NCI-H526 (cell line): ENCODE measurements around the gene CNR2.
"Not testable (repeated sequence)": the region's sequence is repeated elsewhere in the genome, so short reads cannot be mapped to it uniquely, and the experiment has no call there.

Experiments used
- DNase-seq, 2 experiments: peaks; one replicate each; lab custom pipeline; 2025; lab: John Stamatoyannopoulos, UW

CNR2 gene

DNA sequence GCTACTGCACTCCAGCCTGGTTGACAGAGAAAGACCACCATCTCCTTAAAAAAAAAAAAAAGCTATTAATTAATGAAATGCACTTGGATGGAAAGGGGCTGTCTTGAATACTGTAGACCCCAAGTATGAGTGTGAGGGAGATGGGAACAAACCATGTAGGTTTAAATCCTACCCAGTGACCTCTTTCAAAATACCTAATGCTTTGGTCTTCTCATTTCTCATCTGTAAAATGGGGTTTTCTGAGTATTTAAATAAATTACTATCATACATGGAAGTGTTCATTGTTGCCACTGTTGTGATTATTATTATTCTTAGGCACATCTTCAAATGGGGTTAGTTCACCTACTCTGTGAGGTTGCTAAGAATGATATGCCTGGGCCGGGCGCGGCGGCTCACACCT, 27.9 kb downstream of the CNR2 start:
- DNase-seq: no peak

DNA sequence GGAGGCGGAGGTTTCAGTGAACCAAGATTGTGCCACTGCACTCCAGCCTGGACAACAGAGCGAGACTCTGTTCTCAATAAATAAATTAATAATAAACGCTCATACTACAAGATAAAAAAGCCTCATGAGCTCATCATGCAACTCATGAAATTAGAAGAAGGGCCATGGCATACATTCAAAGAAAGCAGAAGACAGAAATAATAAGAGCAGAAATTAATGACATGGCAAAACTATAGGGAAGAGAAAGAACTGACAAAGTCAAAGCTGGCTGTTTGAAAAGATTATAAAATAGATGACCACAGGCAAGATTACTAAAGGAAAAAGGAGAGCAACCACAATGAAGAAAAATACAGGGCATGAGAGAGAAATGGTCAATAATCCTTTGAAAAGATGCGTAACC, 30.4 kb downstream of the CNR2 start:
- no peak for DNase-seq

DNA sequence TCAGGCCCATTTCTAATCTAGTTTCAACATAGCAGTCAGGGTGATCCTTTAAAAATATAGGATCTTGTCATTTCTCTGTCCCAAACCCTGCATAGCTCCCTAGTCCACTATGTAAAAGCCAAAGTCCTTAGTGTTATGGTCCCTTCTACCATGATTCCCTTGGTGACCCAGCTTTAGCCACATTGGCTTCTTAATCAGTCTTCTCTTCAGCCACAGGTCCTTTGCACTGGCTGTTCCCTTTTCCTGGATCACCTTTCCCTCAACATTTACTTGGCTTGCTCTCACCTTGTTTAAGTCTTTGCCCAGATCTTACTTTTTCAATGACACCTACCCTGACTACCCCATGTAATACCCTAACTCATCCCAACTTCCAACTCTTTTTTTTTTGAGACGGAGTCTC, 33.4 kb downstream of the CNR2 start:
- DNase-seq: no peak

DNA sequence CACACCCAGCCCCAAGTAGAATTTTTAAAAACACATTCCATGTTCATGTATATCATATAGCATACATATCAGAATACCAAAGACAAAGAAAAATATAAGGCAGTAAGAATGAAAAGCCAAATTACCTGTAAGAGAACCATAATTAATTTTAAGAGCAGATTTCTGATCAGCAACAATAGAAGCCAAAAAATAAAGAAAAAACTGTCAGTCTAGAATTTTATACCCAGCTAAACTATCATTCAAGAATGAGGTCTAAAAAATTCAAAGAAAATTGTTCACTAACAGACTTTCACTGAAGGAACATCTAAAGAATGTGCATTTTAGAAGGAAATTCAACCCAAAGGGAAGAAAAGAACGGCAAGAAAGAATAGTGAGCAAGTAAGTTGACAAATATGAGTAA, 34.5 kb downstream of the CNR2 start:
- DNase-seq: no peak

DNA sequence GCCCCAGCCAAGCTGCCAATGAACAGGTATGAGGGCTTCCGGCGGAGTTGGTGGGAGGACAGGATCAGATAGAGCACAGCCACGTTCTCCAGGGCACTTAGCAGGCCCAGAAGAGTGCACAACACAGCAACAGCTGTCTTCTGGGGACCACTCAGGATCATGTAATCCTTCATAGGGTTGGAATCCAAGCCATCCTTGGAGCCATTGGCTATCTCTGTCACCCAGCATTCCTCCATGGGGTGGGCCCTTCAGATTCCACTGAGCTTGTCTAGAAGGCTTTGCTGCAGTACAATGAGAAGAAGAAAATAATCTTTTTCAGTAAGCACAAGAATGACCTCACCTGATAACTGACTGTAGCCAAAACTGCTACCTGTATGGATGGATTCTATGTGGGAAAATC, 37.8 kb downstream of the CNR2 start:
- DNase-seq: no peak

DNA sequence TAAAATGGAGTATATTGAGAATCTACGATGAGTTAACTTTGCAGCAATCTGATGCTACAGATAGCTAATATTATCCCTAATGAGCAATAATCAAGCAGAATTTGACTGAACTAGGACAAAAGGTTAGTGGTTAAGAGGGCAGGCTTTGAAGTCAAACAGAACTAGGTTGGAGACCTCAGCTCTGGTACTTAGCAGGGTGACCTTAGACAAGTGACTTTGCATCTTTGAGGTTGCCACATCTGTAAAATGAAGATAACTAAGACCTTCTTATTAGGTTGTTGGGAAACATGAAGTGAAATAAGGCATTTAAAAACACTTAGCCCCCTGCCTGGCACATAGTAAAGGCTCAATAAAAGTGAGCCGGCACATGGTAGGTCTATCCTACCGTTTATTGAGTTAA, 40.7 kb downstream of the CNR2 start:
- DNase-seq: no peak

DNA sequence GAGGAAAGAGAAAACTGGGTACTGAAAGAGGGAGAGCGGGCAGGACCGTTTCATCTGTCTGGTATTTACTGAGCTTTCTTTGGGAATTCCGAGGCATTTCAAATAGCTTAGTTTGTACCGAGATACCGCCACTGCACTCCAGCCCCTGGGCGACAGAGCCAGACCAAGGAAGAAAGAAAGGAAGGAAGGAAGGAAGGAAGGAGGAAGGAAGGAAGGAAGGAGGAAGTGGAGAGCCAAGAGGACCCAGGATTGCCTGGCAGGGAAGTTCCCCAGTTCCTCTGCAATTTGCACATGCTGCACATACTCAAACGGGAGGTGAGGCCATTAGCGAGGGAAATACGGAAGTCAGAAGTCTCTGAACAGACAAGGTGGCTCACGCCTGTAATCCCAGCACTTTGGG, 44.1 kb downstream of the CNR2 start:
- DNase-seq: no peak

DNA sequence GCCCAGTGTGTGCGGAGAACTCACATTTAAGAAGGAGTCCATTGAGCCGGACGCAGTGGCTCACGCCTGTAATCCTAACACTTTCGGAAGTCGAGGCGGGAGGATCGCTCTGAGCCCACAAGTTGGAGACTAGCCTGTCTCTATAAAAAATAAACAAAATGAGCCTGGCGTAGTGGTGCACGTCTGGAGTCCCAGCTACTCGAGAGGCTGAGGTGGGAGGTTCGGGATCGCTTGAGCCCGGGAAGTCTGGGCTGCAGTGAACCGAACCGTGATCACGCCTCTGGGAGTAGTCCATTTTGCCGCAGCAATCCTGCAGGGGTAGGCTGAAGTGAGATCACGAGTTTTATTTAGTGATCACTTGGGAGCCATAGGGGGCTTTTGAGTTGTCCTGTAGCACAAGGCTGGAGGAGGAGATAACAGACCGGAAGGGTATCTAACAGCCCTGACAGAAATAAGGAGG, 44.6 kb downstream of the CNR2 start:
- DNase-seq: peak in 1 of 2 experiments; percentile 73

DNA sequence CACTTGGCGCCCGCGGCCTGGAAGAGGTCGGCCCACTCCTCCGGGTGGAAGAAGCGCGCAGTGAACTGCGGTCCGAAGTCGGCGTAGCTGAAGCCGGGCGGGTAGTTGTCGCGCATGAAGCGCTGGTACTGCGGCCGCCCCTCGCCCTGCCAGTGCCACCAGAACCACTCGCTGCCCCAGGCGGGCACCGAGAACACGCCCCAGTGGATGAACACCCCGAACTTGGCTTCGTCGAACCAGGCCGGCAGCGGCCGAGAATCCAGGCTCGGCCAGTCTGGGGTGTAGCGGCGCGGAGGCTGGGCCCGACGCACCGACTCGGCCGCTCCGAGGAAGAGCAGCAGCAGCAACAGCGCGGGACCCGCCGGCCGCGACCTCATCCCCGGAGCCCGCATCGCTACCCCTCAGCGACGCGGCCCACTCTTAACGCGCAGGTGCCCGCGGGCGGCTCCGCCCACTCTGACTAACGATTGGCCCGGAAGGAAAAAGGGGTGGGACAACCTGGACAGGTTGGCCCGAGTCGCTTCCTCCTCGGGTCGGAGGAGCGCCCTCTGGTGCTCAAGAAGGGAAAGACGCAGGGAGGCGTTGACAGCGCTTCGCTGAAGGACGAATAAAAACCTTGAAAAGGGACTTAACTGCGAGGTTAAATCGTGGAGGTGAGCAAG, 45.1 kb downstream of the CNR2 start, which contains the start of gene FUCA1:
Gene FUCA1, minus strand, starts transcription at position 396 of the 662 bp plus-strand sequence. Its CDS starts 4 bp downstream, at position 392.
- DNase-seq: peak; percentile 92 to 98

DNA sequence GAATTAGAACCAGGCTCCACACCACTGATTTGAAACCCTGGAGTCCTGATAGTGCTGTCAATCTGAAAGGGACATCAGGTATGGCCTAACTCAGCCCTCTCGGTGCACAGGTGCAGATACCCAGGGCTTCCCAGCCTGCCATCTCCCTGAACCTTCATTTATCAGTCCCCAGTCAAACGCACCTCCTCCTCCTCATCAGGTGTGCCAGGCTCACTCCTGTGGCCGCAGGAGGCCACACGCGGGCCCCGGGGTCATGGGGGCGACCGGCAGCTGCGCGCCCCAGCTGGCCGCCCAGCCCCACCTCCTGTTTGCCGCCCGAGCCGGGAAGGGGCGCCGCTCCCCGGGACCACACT, 45.6 kb downstream of the CNR2 start:
- peak in 1 of 2 experiments; percentile 49 for DNase-seq

DNA sequence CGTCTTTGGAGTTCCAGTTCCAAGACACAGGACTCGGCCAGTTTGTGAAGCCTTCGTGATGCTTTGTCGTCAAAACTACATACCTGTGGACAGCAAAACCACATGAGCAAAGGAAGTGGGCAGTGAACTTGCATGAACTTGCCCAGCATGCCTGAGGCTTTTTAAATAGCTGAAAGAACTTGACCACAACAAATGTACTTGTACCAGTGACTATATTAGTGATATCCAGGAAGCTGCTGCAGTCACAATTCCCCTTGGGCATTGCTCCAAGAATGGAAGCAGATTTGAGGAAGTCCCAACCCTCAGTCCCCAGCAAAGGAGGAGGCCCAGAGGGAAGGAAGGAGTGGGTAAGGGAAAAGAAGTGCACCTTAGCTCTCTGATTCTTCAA, 47.6 kb downstream of the CNR2 start:
- no peak for DNase-seq

DNA sequence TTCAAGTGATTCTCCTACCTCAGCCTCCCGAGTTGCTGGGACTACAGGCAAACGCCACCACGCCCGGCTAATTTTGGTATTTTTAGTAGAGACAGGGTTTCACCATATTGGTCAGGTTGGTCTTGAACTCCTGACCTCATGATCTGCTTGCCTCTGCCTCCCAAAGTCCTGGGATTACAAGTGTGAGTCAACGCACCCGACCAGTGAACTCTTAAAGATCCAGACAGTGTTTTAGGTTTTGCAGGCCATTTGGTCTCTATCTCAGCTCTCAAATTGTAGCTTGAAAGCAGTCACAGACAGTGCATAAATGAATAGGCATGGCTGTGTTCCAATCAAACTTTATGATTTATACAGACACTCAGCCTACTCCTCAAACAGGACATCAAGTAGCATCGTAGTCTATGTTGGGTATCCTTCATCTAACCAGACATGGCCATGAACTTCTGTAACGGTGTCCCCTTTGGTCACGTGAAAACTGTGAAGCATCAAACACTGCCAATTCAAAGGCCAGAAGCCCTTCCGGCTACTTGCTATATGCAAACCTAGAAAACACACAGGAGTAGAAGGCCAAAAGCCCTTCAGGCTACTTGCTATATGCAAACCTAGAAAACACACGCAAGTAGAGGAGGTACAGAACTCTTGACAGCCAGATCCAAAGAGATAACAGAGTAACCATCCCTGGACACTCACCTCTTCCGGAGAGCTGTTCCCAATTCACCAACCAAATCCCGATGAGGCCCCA, 48.2 kb downstream of the CNR2 start:
- no peak for DNase-seq

DNA sequence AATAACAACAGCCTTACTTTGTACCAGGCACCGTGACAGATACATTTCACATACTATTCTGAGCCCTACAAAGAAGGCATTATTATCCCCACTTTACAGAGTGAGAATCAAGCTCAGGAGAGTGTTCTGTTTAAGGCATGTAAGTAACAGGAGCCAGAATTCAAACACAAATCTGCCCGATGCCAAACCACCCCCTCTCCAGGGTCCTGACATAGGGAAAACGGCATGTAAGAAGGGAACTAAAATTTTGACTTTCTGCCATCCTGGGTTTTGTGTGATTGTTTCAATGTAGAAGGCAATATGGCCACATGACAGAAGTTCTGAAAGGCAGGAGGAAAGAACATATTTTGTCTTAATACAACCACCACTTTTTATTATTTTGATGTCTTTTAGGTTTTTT, 50.5 kb downstream of the CNR2 start:
- DNase-seq: no peak

DNA sequence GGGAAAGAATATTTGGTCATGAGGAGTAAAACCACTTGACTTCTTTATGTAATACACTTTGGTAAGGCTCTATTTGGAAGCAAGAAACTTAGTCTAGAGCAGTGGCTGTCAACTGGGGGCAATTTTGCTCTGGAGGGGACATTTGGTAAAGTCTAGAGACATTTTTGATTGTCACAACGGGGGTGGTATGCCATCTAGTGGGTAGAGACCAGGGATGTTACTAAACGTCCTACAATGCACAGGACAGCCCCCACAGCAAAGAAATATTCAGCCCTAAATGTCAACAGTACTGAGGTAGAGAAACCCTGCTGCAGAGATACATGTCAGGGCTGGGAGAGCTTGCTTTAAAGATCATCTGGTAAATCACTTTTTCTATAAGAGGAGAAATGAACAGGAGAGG, 58.6 kb downstream of the CNR2 start:
- peak in 1 of 2 experiments; percentile 16 for DNase-seq

DNA sequence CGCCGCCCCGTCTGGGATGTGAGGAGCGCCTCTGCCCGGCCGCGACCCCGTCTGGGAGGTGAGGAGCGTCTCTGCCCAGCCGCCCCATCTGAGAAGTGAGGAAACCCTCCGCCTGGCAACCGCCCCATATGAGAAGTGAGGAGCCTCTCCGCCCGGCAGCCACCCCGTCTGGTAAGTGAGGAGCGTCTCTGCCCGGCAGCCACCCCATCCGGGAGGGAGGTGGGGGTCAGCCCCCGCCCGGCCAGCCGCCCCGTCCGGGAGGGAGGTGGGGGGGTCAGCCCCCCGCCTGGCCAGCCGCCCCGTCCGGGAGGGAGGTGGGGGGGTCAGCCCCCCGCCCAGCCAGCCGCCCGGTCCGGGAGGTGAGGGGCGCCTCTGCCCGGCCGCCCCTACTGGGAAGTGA, 60.0 kb downstream of the CNR2 start:
- DNase-seq: not testable (repeated sequence)

DNA sequence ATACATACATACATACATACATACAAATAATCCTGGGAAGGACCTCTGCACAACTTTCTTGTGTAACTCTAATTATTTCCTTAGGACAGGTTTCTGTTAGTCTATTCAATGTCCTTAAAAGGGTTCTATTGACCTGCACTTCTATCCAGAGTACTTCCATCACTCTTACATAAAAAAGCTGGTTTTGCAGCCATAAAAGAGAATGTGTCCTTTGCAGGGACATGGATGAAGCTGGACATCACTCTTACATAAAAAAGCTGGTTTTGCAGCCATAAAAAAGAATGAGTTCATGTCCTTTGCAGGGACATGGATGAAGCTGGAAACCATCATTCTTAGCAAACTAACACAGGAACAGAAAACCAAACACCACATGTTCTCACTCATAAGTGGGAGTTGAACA, 61.8 kb downstream of the CNR2 start:
- not testable (repeated sequence) for DNase-seq

DNA sequence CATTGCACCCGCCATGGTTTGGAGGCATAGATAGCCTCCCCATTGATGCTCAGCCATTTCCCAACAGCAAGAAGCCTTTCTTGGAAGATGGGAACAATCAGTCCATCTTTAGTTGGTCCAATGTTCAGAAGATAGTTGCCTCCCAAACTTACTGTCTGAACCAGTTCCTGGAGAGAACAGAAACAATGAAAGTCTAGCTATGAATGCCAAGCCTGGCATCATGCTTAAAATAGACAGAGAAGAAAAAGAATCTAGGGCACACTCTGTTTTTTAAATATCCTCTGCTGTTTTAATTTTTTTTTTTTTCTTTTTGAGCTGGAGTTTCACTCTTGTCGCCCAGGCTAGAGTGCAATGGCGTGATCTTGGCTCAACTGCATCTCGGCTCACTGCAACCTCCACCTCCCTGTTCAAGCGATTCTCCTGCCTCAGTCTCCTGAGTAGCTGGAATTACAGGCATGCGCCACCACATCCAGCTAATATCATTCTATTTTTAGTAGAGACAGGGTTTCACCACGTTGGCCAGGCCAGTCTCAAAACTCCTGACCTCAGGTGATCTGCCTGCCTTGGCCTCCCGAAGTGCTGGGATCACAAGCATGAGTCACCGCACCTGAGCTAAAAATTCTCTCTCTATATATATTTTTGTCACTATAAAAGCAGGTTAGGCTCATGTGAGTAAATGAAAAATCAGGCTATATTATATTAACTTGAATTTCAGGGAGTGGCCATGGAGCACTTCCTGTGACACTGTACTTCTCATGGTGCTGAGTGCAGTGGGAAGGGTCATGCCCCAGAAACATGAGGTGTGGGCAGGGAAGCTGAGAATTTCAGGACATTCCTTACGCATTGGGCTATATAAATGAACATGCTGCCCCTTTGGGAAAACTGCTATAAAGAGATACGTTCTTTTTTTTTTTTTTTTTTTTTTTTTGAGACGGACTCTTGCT, 64.2 kb downstream of the CNR2 start:
- DNase-seq: no peak

DNA sequence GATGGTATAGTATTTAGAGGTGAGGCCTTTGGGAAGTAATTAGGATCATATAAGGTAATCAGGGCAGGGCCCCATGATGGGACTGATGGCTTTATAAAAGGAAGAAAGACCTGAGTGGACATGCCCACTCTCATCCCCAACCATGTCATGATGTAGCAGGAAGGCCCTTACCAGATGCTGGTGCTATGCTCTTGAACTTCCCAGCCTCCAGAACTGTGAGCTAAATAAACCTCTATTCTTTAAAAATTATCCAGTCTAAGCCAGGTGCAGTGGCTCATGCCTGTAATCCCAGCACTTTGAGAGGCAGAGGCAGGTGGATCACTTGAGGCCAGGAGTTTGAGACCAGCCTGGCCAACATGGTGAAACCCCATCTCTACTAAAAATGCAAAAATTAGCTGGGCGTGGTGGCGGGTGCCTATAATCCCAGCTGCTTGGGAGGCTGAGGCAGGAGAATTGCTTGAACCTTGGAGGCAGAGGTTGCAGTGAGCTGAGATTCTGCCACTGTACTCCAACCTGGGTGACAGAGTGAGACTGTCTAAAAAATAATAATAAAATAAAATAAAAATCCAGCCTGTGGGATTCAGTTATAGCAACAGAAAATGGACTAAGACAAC, 65.6 kb downstream of the CNR2 start:
- not testable (repeated sequence) for DNase-seq

DNA sequence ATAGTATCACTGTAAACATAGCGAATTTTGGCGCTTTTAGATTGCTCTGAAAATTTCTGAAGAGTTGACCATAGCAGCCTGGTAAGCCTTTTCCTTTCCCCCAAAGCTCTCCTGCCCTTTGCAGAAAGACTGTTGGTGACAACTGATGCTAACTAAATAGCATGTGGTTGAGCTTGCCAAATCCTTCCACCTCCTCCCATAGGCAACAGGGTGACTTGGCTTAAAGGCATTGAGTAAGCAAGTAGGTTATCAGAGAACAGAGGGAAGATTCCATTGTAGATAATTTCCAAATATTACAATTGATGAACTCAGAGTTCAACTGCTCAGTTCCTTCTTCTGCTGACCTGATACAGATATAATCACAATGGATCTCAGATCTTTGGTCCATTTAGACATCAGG, 68.0 kb downstream of the CNR2 start:
- DNase-seq: no peak

DNA sequence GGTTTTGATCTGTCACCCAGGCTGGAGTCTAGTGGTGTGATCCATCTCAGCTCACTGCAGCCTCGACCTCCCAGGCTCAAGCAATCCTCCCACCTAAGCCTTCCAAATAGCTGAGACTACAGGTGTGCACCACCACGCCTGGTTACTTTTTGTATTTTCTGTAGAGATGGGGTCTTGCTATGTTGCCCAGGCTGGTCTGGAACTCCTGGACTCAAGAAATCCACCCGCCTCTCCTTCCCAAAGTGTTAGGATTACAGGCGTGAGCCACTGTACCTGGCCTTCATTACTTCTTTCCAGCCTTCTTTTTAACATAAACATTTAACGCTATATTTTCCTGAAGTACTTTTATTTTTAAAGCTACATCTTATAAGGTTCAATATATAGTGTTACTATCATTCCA, 69.5 kb downstream of the CNR2 start:
- no peak for DNase-seq

DNA sequence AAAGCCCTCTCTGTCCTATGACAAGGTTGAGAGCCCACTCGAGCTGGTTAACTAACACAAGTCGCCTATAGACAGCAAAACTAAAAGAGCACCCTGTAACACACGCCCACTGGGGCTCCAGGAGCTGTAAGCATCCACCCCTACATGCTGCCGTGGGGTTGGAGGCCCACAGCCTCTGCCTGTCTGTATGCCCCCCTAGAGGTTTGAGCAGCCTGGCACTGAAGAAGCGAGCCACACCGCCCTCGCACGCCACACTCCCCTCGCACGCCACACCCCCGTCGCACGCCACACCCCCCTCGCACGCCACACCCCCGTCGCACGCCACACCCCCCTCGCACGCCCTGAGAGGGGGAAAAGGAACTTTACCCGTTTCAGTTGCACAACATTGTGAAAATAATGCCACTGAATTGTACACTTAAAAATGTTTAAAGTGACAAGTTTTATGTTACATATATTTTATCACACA, 74.7 kb downstream of the CNR2 start:
- peak in 1 of 2 experiments; percentile 67 for DNase-seq

DNA sequence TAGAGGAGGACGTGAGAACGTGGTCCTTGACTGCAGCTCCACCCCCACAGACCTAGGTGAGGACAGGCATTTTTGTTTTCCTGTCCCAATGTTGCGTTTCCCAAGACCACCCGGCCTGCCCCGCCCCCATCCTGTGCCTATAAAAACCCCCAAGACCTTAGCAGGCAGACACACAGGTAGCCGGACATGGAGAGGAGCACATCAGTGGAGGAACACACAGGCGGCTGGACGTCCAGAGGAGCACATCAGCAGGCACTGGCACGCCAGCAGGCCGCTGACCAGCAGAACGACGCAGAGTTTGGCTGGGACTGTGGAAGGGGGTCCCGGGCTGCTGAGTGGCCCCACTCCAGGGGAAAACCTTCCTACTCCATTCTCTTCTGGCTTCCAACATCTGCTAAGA, 75.3 kb downstream of the CNR2 start:
- DNase-seq: no peak
